H1 (cell line): ENCODE results near the gene PAIP2B. TPM values are rescaled to one million over a fixed set of nuclear protein-coding genes. Genes with fewer than 3 reads are reported as not detected.

Experiments
- GTF2F1 ChIP-seq: IDR thresholded peaks from 2 replicates; pipeline ENCODE4 v1.6.1; 2012; ENCODE audit warnings: low read depth, low read length, improper control_type of control experiment, borderline replicate concordance
- polyA plus RNA-seq, 7 experiments: library from polyadenylated mRNA; depleted of rRNA in 3 of 7; stranded (reverse) in 5 of 7; unstranded in 2 of 7; fragments of >200 nt in 5 of 7; fragments of 200-250 nt in 2 of 7; gene quantifications; 1 replicate in 5 of 7; 2 replicates in 1 of 7; 4 replicates in 1 of 7; pipeline versions ENCODE4 v1.2.1 to v1.2.3, GENCODE V29; 2011 to 2013; ENCODE audit warnings: missing spikeins in 2 of 7, mixed read lengths in 2 of 7
- total RNA-seq: library from RNA; stranded (reverse); fragmentation: NEBNext Ultra II Directional; extraction: Animal tissue kit (Norgen Biotek cat#: 25700); gene quantifications from 2 replicates; pipeline ENCODE4 v1.2.1, GENCODE V29; 2021

PAIP2B gene
- total and polyA plus RNA-seq, 2 of the 8 experiments (the other 6 are each of a cell fraction or from before 2014, with no cell fraction given): 8.4 to 31.3 TPM

- no peak for TF ChIP-seq GTF2F1
- TF ChIP-seq, all 59 proteins: peak for 0
These were observed 42.7 kb upstream of the PAIP2B start (continued) for GRCh38 chr2:71269511-71270090.
